Measurements from ENCODE around the gene PRDX2.

- TF ChIP-seq ZFX (IDR thresholded peaks at IDR 0.05; ENCODE audit: borderline replicate concordance) (no peak), CTCF (IDR thresholded peaks at IDR 0.05) (no peak)
These were observed 887 bp upstream of the PRDX2 start for GRCh38 chr19:12802267-12803106.
